GM12872 (cell line): ENCODE measurements around the gene RCSD1.

ENCODE experiments used
- TF ChIP-seq, protein P1 (sequence below): IDR thresholded peaks from 3 replicates; pipeline ENCODE4 v1.5.1; 2011; ENCODE audit warnings: low read depth, mild to moderate bottlenecking, low read length, moderate library complexity; ENCODE audit not compliant: insufficient read depth

The RCSD1 gene

DNA sequence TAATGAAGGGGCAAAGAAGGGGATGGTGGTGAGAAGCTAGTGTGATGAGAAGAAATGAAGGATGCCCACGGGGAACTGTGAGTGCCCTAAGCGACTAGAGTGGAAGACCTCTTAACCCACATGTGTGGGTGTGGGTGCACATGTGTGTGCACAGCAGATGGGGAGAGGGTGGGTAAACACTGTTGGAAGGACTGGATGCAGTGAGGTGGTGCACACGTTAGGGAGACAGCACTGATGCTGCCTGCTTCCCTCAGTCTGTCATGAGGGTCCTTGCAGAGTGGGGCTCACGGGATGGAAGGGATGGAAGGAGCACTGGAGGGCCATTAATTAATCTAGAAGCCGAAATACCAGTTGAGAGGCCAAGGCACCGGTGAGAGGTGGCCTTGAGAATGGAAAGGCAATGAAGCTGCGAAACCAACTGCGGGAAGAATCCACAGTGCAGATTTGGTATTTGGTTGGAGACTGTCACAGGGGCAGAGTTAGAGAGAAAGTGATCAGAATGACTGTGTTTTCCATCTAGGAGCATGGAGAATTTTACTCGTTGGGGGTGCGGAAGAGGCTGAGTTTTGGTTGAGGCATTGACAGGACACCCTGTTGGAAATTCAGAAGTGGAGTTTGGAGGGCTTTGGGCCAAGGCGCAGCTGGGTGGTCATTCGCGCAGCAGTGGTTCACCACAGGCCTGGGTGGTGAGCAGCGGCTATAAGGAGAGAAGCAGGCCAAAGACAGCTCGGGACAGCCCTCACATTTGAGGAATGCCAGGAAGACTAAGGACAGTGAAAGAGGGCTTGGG is 15.8 kb downstream of the RCSD1 start:
- TF ChIP-seq, protein P1, sequence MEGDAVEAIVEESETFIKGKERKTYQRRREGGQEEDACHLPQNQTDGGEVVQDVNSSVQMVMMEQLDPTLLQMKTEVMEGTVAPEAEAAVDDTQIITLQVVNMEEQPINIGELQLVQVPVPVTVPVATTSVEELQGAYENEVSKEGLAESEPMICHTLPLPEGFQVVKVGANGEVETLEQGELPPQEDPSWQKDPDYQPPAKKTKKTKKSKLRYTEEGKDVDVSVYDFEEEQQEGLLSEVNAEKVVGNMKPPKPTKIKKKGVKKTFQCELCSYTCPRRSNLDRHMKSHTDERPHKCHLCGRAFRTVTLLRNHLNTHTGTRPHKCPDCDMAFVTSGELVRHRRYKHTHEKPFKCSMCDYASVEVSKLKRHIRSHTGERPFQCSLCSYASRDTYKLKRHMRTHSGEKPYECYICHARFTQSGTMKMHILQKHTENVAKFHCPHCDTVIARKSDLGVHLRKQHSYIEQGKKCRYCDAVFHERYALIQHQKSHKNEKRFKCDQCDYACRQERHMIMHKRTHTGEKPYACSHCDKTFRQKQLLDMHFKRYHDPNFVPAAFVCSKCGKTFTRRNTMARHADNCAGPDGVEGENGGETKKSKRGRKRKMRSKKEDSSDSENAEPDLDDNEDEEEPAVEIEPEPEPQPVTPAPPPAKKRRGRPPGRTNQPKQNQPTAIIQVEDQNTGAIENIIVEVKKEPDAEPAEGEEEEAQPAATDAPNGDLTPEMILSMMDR, result no peak

- TF ChIP-seq, protein P1, result no peak
Observed at GRCh38 chr1:167648252-167648849, 18.3 kb downstream of the RCSD1 start.

DNA sequence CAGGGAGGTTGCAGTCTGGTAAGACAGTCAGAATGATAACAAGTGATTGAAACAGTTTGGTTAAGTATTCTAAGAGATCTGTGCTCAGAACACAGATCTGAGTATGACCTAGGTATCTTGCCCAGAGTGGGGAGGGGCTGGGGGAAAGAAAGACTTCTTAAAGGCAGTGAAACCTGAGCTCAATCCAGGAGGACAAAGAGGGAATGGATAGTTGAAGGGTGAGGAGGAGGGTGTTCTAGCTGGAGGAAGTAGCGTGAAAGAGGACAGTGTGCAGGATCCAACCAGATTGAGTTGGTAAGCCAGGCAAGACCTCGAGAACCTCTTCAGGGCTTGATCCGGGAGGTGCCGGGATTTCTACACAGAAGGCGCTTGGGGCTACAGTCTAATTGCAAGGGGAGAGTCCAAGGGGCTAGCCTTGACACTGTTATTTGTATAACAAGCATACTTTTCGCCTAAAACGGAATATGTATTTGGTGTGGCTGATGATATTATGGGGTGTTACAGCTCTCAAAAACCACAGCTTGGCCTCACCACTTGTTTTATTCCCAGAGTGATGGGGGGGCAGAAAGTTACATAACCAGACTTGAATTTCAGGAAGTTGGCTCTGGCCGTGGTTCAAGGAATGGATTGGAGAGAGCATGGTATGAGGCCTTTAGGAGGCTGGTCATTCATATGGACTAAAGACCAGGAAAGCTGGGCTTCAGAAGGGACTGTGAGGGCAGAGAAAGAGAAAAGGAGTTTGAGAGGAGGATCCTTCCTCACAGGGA is 19.1 kb downstream of the RCSD1 start:
- TF ChIP-seq, protein P1, result no peak

DNA sequence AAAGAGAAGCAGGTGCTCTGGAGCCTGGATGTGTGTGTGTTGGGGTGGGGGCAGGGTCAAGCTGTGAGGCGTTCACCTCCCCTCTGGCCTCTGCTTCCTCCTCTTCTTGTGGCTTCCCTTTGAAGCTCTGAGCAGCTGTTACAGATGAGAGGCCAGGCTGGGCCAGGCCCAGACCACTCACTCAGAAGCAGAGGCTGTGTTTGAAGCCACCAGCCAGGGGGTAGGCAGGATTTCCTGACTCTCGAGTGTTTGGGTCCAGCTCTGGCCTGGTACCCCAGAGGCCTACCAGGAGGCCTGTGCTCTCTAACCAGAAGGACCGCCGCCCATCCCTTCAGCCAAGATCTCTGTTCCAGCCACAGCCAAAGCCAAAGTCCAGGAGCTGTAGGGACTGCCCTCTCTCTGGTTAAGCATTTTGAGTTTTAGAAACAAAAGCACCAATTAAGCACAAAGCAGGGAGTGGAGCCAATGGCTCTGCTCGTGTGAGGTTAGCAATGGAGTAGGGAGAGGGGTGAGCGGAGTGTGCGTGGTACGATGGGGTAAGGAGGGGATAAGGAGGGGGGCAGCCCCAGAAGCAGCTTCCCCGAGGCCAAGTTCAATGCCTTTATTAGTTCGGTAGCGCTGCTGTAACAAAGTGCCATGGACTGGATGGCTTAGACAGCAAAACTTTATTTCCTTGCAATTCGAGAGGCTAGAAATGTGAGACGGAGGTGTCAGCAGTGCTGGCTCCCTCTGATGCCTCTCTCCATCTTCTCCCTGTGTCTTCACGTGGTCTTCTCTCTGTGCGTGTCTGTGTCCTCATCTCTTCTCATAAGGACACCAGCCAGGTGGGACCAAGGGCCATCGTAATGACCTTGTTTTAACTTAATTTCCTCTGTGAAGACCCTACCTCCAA is 20.5 kb downstream of the RCSD1 start:
- TF ChIP-seq, protein P1, result no peak

- TF ChIP-seq, protein P1, result no peak
Observed at GRCh38 chr1:167651161-167651693, 21.2 kb downstream of the RCSD1 start.

- TF ChIP-seq, protein P1, result no peak
Observed at GRCh38 chr1:167654975-167655575, 25.0 kb downstream of the RCSD1 start.
